ENCODE data around the gene AOPEP. TPM values are rescaled to one million over a fixed set of nuclear protein-coding genes. Genes with fewer than 3 reads are reported as not detected.

The AOPEP gene
- total RNA-seq, 1 donor from 2014 or later, result 75.3 TPM

- Histone ChIP-seq H3K79me2 (ENCODE audit: insufficient read depth, low read length) (peaks cover 87% of the 10 kb centered on the region), H3K36me3 (ENCODE audit: insufficient read depth, low read length) (peaks cover 35% of the 10 kb centered on the region), H3K4me2 (ENCODE audit: low read length) (peak overlapping the region; percentile 87), H3K9ac (ENCODE audit: low read length) (peak overlapping the region; percentile 98), H3K27ac (ENCODE audit: low read depth, low read length) (peak overlapping the region; percentile 94), H2AFZ (ENCODE audit: low read depth, low read length) (no peak overlapping the region), H3K27me3 (ENCODE audit: insufficient read depth, low read length) (no peaks in the 10 kb centered on the region), H4K20me1 (ENCODE audit: insufficient read depth, low read length) (peaks cover 17% of the 10 kb centered on the region), H3K4me1 (ENCODE audit: insufficient read depth, low read length) (peaks cover 31% of the 10 kb centered on the region), H3K4me3 (ENCODE audit: insufficient read depth, low read depth, low read length) (peak overlapping the region; percentile 93), H3K9me3 (ENCODE audit: insufficient read depth, low read depth, low read length) (no peaks in the 10 kb centered on the region)
- Mint-ChIP-seq H3K4me1 (ENCODE audit: low read depth, unreplicated experiment) (peaks cover 38% of the 10 kb centered on the region), H3K9me3 (ENCODE audit: unreplicated experiment) (no peaks in the 10 kb centered on the region), H3K27me3 (ENCODE audit: low read depth, unreplicated experiment) (no peaks in the 10 kb centered on the region), H3K36me3 (ENCODE audit: low read depth, unreplicated experiment) (peaks cover 9% of the 10 kb centered on the region), H3K4me3 (ENCODE audit: unreplicated experiment) (peak overlapping the region; percentile 99), H3K27ac (ENCODE audit: unreplicated experiment) (peak overlapping the region; percentile 98)
- DNase-seq (ENCODE audit: low read depth), result no peak
- no peak for FAIRE-seq
- TF ChIP-seq EZH2 (IDR thresholded peaks at IDR 0.05; ENCODE audit: insufficient read depth, low read length), result no peak
Observed at GRCh38 chr9:95007226-95007869, 280.8 kb downstream of the AOPEP start.

- H3K27ac ChIP-seq (ENCODE audit: low read depth, low read length), result peak overlapping the region; percentile 94
- FAIRE-seq (no peak), DNase-seq (ENCODE audit: low read depth) (no peak)
- peak overlapping the region; percentile 98 for H3K27ac Mint-ChIP-seq (ENCODE audit: unreplicated experiment)
- peak overlapping the region; percentile 98 for H3K9ac ChIP-seq (ENCODE audit: low read length)
- H3K36me3 Mint-ChIP-seq (ENCODE audit: low read depth, unreplicated experiment), result peaks cover 9% of the 10 kb centered on the region
- H3K27me3 Mint-ChIP-seq (ENCODE audit: low read depth, unreplicated experiment), result no peaks in the 10 kb centered on the region
- peaks cover 37% of the 10 kb centered on the region for H3K4me1 Mint-ChIP-seq (ENCODE audit: low read depth, unreplicated experiment)
- TF ChIP-seq EZH2 (IDR thresholded peaks at IDR 0.05; ENCODE audit: insufficient read depth, low read length) (no peak), CTCF (IDR thresholded peaks at IDR 0.05; ENCODE audit: insufficient read depth, low read depth, low read length) (no peak)
- H3K4me3 ChIP-seq (ENCODE audit: insufficient read depth, low read depth, low read length), result peak overlapping the region; percentile 93
- peaks cover 35% of the 10 kb centered on the region for H3K36me3 ChIP-seq (ENCODE audit: insufficient read depth, low read length)
- H3K27me3 ChIP-seq (ENCODE audit: insufficient read depth, low read length), result no peaks in the 10 kb centered on the region
- peak overlapping the region; percentile 99 for H3K4me3 Mint-ChIP-seq (ENCODE audit: unreplicated experiment)
- H3K9me3 ChIP-seq (ENCODE audit: insufficient read depth, low read depth, low read length), result no peaks in the 10 kb centered on the region
- peaks cover 31% of the 10 kb centered on the region for H3K4me1 ChIP-seq (ENCODE audit: insufficient read depth, low read length)
- peak overlapping the region; percentile 87 for H3K4me2 ChIP-seq (ENCODE audit: low read length)
- H4K20me1 ChIP-seq (ENCODE audit: insufficient read depth, low read length), result peaks cover 21% of the 10 kb centered on the region
- no peaks in the 10 kb centered on the region for H3K9me3 Mint-ChIP-seq (ENCODE audit: unreplicated experiment)
- no peak overlapping the region for H2AFZ ChIP-seq (ENCODE audit: low read depth, low read length)
- peaks cover 92% of the 10 kb centered on the region for H3K79me2 ChIP-seq (ENCODE audit: insufficient read depth, low read length)
Observed at GRCh38 chr9:95008151-95008771, 281.8 kb downstream of the AOPEP start.

GRCh38 chr9:95009459-95009858, 283.0 kb downstream of the AOPEP start:
- no peak overlapping the region for H3K27ac Mint-ChIP-seq (ENCODE audit: unreplicated experiment)
- DNase-seq (ENCODE audit: low read depth) (peak; percentile 65), FAIRE-seq (no peak)
- H3K27me3 Mint-ChIP-seq (ENCODE audit: low read depth, unreplicated experiment), result no peaks in the 10 kb centered on the region
- peak overlapping the region; percentile 27 for H3K4me2 ChIP-seq (ENCODE audit: low read length)
- no peaks in the 10 kb centered on the region for H3K9me3 Mint-ChIP-seq (ENCODE audit: unreplicated experiment)
- peak overlapping the region; percentile 43 for H3K27ac ChIP-seq (ENCODE audit: low read depth, low read length)
- H3K79me2 ChIP-seq (ENCODE audit: insufficient read depth, low read length), result peaks cover 94% of the 10 kb centered on the region
- H3K4me1 ChIP-seq (ENCODE audit: insufficient read depth, low read length), result peaks cover 26% of the 10 kb centered on the region
- peak overlapping the region; percentile 0 for H3K4me3 Mint-ChIP-seq (ENCODE audit: unreplicated experiment)
- H3K36me3 ChIP-seq (ENCODE audit: insufficient read depth, low read length), result peaks cover 38% of the 10 kb centered on the region
- H2AFZ ChIP-seq (ENCODE audit: low read depth, low read length), result no peak overlapping the region
- H3K27me3 ChIP-seq (ENCODE audit: insufficient read depth, low read length), result no peaks in the 10 kb centered on the region
- TF ChIP-seq CTCF (IDR thresholded peaks at IDR 0.05; ENCODE audit: insufficient read depth, low read depth, low read length), result no peak
- no peak for TF ChIP-seq EZH2 (IDR thresholded peaks at IDR 0.05; ENCODE audit: insufficient read depth, low read length)
- H3K4me1 Mint-ChIP-seq (ENCODE audit: low read depth, unreplicated experiment), result peaks cover 36% of the 10 kb centered on the region
- H3K4me3 ChIP-seq (ENCODE audit: insufficient read depth, low read depth, low read length), result no peak overlapping the region
- H3K9ac ChIP-seq (ENCODE audit: low read length), result no peak overlapping the region
- no peaks in the 10 kb centered on the region for H3K9me3 ChIP-seq (ENCODE audit: insufficient read depth, low read depth, low read length)
- peaks cover 26% of the 10 kb centered on the region for H4K20me1 ChIP-seq (ENCODE audit: insufficient read depth, low read length)
- peaks cover 11% of the 10 kb centered on the region for H3K36me3 Mint-ChIP-seq (ENCODE audit: low read depth, unreplicated experiment)

Measured in astrocyte (in vitro differentiated cells and primary cell).